Measurements from ENCODE around the gene ITGBL1. TPM values are rescaled to one million over a fixed set of nuclear protein-coding genes. Genes with fewer than 3 reads are reported as not detected.

Gene ITGBL1
- total RNA-seq, 4 donors from 2014 or later = 1.8 to 19.4 (median 2.6) TPM; not detected in 1

GRCh38 chr13:101681834-101682233 is 229.4 kb downstream of the ITGBL1 start:
- H3K4me1 ChIP-seq = no peaks in the 10 kb centered on the region
- no peaks in the 10 kb centered on the region for H3K36me3 ChIP-seq
- intact Hi-C loops (cut with DNase I; ENCODE audit: low total_unique reads) = no loop called here
- no peak overlapping the region for H3K4me3 ChIP-seq
- no peak for TF ChIP-seq POLR2A (IDR thresholded peaks at IDR 0.05)
- TF ChIP-seq CTCF (IDR thresholded peaks at IDR 0.05) = no peak
- no peaks in the 10 kb centered on the region for H3K9me3 ChIP-seq
- no peak for DNase-seq
- H3K27me3 ChIP-seq = no peaks in the 10 kb centered on the region
- no peak overlapping the region for H3K27ac ChIP-seq

- intact Hi-C loops (cut with DNase I; ENCODE audit: low total_unique reads) = no loop called here
- Histone ChIP-seq H3K36me3 (no peaks in the 10 kb centered on the region), H3K4me3 (no peak overlapping the region), H3K4me1 (no peaks in the 10 kb centered on the region), H3K9me3 (no peaks in the 10 kb centered on the region), H3K27ac (no peak overlapping the region), H3K27me3 (no peaks in the 10 kb centered on the region)
- TF ChIP-seq POLR2A (IDR thresholded peaks at IDR 0.05) (no peak), CTCF (IDR thresholded peaks at IDR 0.05) (no peak)
- DNase-seq = no peak
Observed at GRCh38 chr13:101686003-101686402, 233.5 kb downstream of the ITGBL1 start.

GRCh38 chr13:101690871-101691270 is 238.4 kb downstream of the ITGBL1 start:
- H3K4me1 ChIP-seq = no peaks in the 10 kb centered on the region
- no peak overlapping the region for H3K4me3 ChIP-seq
- H3K36me3 ChIP-seq = no peaks in the 10 kb centered on the region
- H3K27me3 ChIP-seq = no peaks in the 10 kb centered on the region
- TF ChIP-seq CTCF (IDR thresholded peaks at IDR 0.05) (no peak), POLR2A (IDR thresholded peaks at IDR 0.05) (no peak)
- H3K9me3 ChIP-seq = no peaks in the 10 kb centered on the region
- H3K27ac ChIP-seq = no peak overlapping the region
- intact Hi-C loops (cut with DNase I; ENCODE audit: low total_unique reads) = no loop called here
- DNase-seq = no peak

- no peak for DNase-seq
- no peak for TF ChIP-seq POLR2A (IDR thresholded peaks at IDR 0.05)
- no peak for TF ChIP-seq CTCF (IDR thresholded peaks at IDR 0.05)
- Histone ChIP-seq H3K27ac (no peak overlapping the region), H3K27me3 (no peaks in the 10 kb centered on the region), H3K36me3 (no peaks in the 10 kb centered on the region), H3K4me3 (no peak overlapping the region), H3K4me1 (no peaks in the 10 kb centered on the region), H3K9me3 (no peaks in the 10 kb centered on the region)
- intact Hi-C loops (cut with DNase I; ENCODE audit: low total_unique reads) = no loop called here
Observed at GRCh38 chr13:101691341-101691860, 238.9 kb downstream of the ITGBL1 start.

GRCh38 chr13:101695870-101696516 is 243.5 kb downstream of the ITGBL1 start:
- H3K27me3 ChIP-seq = no peaks in the 10 kb centered on the region
- H3K4me3 ChIP-seq = no peak overlapping the region
- H3K9me3 ChIP-seq = no peaks in the 10 kb centered on the region
- DNase-seq = no peak
- no peaks in the 10 kb centered on the region for H3K36me3 ChIP-seq
- H3K27ac ChIP-seq = no peak overlapping the region
- TF ChIP-seq CTCF (IDR thresholded peaks at IDR 0.05) = no peak
- TF ChIP-seq POLR2A (IDR thresholded peaks at IDR 0.05) = no peak
- H3K4me1 ChIP-seq = no peaks in the 10 kb centered on the region
- intact Hi-C loops (cut with DNase I; ENCODE audit: low total_unique reads) = no loop called here
